A549 treated with Mapracorat at 1 μM for 4 hours (cell line): ENCODE measurements around the gene TMEM218. TPM values are rescaled to one million over a fixed set of nuclear protein-coding genes. Genes with fewer than 3 reads are reported as not detected.

Experiments used
- total RNA-seq: library from RNA; stranded (reverse); fragments of 200-300 nt; extraction: Qiagen RNA extraction; gene quantifications from 5 replicates; pipeline ENCODE4 v1.2.3, GENCODE V29; 2022

Gene TMEM218
- total RNA-seq: 19.3 to 24.1 TPM (median 21.5 TPM) in 5 replicates

GRCh38 chr11:125111343-125112207 is at the start of gene TMEM218:
TMEM218 (minus strand) TSS chr11:125111626; CDS start chr11:125102241, 9,385 bp downstream.

GRCh38 chr11:125062931-125063428 is 48.4 kb downstream of the TMEM218 start, which contains the start of gene SLC37A2:
SLC37A2 (plus strand) TSS chr11:125063305; CDS start chr11:125063368, 63 bp downstream.

Other genes starting within 250 kb of the TMEM218 start
- gene ROBO3, start 246.2 kb downstream of the TMEM218 start, total RNA-seq: 2.2 to 2.8 TPM (median 2.6 TPM) in 5 replicates
- gene ROBO4, start 213.8 kb downstream of the TMEM218 start, total RNA-seq: not detected in 5 replicates
- not detected in 5 replicates for gene HEPN1, start 192.4 kb downstream of the TMEM218 start, total RNA-seq
- gene HEPACAM, start 175.6 kb downstream of the TMEM218 start, total RNA-seq: not detected in 5 replicates
- gene CCDC15, start 157.4 kb downstream of the TMEM218 start, total RNA-seq: 0.44 to 0.86 TPM (median 0.70 TPM) in 5 replicates
- 0.05 to 0.16 TPM (median 0.11 TPM) in 5 replicates for gene SLC37A2, start 48.3 kb downstream of the TMEM218 start, total RNA-seq
- 0.11 TPM in 1 of 5 replicates, not detected in the others for gene PKNOX2, start 53.1 kb upstream of the TMEM218 start, total RNA-seq